Measurements from ENCODE around the gene ADAM22.

ADAM22 gene

GRCh38 chr7:88057655-88058054 lies 123.6 kb downstream of the ADAM22 start:
- TF ChIP-seq CTCF (IDR thresholded peaks at IDR 0.05; ENCODE audit: low read depth, low read length, poor library complexity, severe bottlenecking) (no peak), EZH2phosphoT487 (IDR thresholded peaks at IDR 0.05; ENCODE audit: borderline replicate concordance, low read length) (no peak)
- H3K9me2 ChIP-seq (replicated peaks; ENCODE audit: control insufficient read depth, low read length), result no peaks in the 10 kb centered on the region

GRCh38 chr7:88062238-88062637 lies 128.2 kb downstream of the ADAM22 start:
- Histone ChIP-seq H4K20me1 (ENCODE audit: control insufficient read depth, insufficient read depth, low read depth, low read length) (no peaks in the 10 kb centered on the region), H3K4me2 (ENCODE audit: low read length) (no peak overlapping the region), H3K4me3 (ENCODE audit: low read length) (no peak overlapping the region), H3K36me3 (ENCODE audit: control insufficient read depth, low read length) (no peaks in the 10 kb centered on the region), H3K9me2 (replicated peaks; ENCODE audit: control insufficient read depth, low read length) (no peaks in the 10 kb centered on the region), H3K79me2 (ENCODE audit: control insufficient read depth, low read length) (no peaks in the 10 kb centered on the region), H3K27ac (ENCODE audit: low read depth, low read length) (no peak overlapping the region), H3K27me3 (ENCODE audit: control insufficient read depth, low read length) (no peaks in the 10 kb centered on the region), H3K4me1 (ENCODE audit: control insufficient read depth, low read length) (no peaks in the 10 kb centered on the region), H3F3A (ENCODE audit: control insufficient read depth, insufficient read depth) (no peaks in the 10 kb centered on the region), H3K9me3 (ENCODE audit: control insufficient read depth, insufficient read depth, low read length) (no peaks in the 10 kb centered on the region)
- TF ChIP-seq EZH2phosphoT487 (IDR thresholded peaks at IDR 0.05; ENCODE audit: borderline replicate concordance, low read length) (no peak), CTCF (IDR thresholded peaks at IDR 0.05; ENCODE audit: low read depth, low read length, poor library complexity, severe bottlenecking) (no peak)

More at GRCh38 chr7:88057655-88058054, 123.6 kb downstream of the ADAM22 start:
- Histone ChIP-seq H3F3A (ENCODE audit: control insufficient read depth, insufficient read depth) (no peaks in the 10 kb centered on the region), H3K4me1 (ENCODE audit: control insufficient read depth, low read length) (no peaks in the 10 kb centered on the region), H3K9me3 (ENCODE audit: control insufficient read depth, insufficient read depth, low read length) (no peaks in the 10 kb centered on the region), H3K27ac (ENCODE audit: low read depth, low read length) (no peak overlapping the region), H4K20me1 (ENCODE audit: control insufficient read depth, insufficient read depth, low read depth, low read length) (no peaks in the 10 kb centered on the region), H3K27me3 (ENCODE audit: control insufficient read depth, low read length) (no peaks in the 10 kb centered on the region), H3K79me2 (ENCODE audit: control insufficient read depth, low read length) (no peaks in the 10 kb centered on the region), H3K4me2 (ENCODE audit: low read length) (no peak overlapping the region), H3K36me3 (ENCODE audit: control insufficient read depth, low read length) (no peaks in the 10 kb centered on the region), H3K4me3 (ENCODE audit: low read length) (no peak overlapping the region)

- H3K9me2 ChIP-seq (replicated peaks; ENCODE audit: control insufficient read depth, low read length), result no peaks in the 10 kb centered on the region
- H3F3A ChIP-seq (ENCODE audit: control insufficient read depth, insufficient read depth), result no peaks in the 10 kb centered on the region
- H3K79me2 ChIP-seq (ENCODE audit: control insufficient read depth, low read length), result no peaks in the 10 kb centered on the region
- H4K20me1 ChIP-seq (ENCODE audit: control insufficient read depth, insufficient read depth, low read depth, low read length), result no peaks in the 10 kb centered on the region
- no peak overlapping the region for H3K4me3 ChIP-seq (ENCODE audit: low read length)
- no peaks in the 10 kb centered on the region for H3K36me3 ChIP-seq (ENCODE audit: control insufficient read depth, low read length)
- H3K4me1 ChIP-seq (ENCODE audit: control insufficient read depth, low read length), result no peaks in the 10 kb centered on the region
- TF ChIP-seq EZH2phosphoT487 (IDR thresholded peaks at IDR 0.05; ENCODE audit: borderline replicate concordance, low read length), result no peak
- TF ChIP-seq CTCF (IDR thresholded peaks at IDR 0.05; ENCODE audit: low read depth, low read length, poor library complexity, severe bottlenecking), result no peak
- H3K27ac ChIP-seq (ENCODE audit: low read depth, low read length), result no peak overlapping the region
- no peak overlapping the region for H3K4me2 ChIP-seq (ENCODE audit: low read length)
- no peaks in the 10 kb centered on the region for H3K9me3 ChIP-seq (ENCODE audit: control insufficient read depth, insufficient read depth, low read length)
- no peaks in the 10 kb centered on the region for H3K27me3 ChIP-seq (ENCODE audit: control insufficient read depth, low read length)
Observed at GRCh38 chr7:88069093-88069492, 135.0 kb downstream of the ADAM22 start.

Measured in DOHH2 (cell line).